ENCODE results near the gene AGT.

The AGT gene

GRCh38 chr1:230699716-230700115 is 14.2 kb downstream of the AGT start:
- TF ChIP-seq SIN3A (IDR thresholded peaks at IDR 0.05; ENCODE audit: borderline replicate concordance, insufficient read depth, low read length) (no peak), REST (IDR thresholded peaks at IDR 0.05; ENCODE audit: insufficient read depth in 1 of 2, low read depth in 2 of 2, low read length in 2 of 2) (no peak), POLR2AphosphoS5 (IDR thresholded peaks at IDR 0.05; ENCODE audit: low read depth, low read length) (no peak), TAF1 (IDR thresholded peaks at IDR 0.05; ENCODE audit: borderline replicate concordance, insufficient read depth, low read length) (no peak), FOXP2 (optimal IDR thresholded peaks at IDR 0.05; ENCODE audit: borderline replicate concordance, extremely low read depth, extremely low read length, insufficient read depth) (no peak)

- no peak for TF ChIP-seq POLR2AphosphoS5 (IDR thresholded peaks at IDR 0.05; ENCODE audit: low read depth, low read length)
- no peak for TF ChIP-seq SIN3A (IDR thresholded peaks at IDR 0.05; ENCODE audit: borderline replicate concordance, insufficient read depth, low read length)
- TF ChIP-seq TAF1 (IDR thresholded peaks at IDR 0.05; ENCODE audit: borderline replicate concordance, insufficient read depth, low read length), result no peak
- TF ChIP-seq FOXP2 (optimal IDR thresholded peaks at IDR 0.05; ENCODE audit: borderline replicate concordance, extremely low read depth, extremely low read length, insufficient read depth), result no peak
- no peak for TF ChIP-seq REST (IDR thresholded peaks at IDR 0.05; ENCODE audit: insufficient read depth in 1 of 2, low read depth in 2 of 2, low read length in 2 of 2)
Observed at GRCh38 chr1:230698130-230698529, 15.8 kb downstream of the AGT start.

GRCh38 chr1:230696722-230697437 is 17.0 kb downstream of the AGT start:
- TF ChIP-seq POLR2AphosphoS5 (IDR thresholded peaks at IDR 0.05; ENCODE audit: low read depth, low read length), result no peak

GRCh38 chr1:230696218-230696617 is 17.7 kb downstream of the AGT start:
- no peak for TF ChIP-seq REST (IDR thresholded peaks at IDR 0.05; ENCODE audit: insufficient read depth in 1 of 2, low read depth in 2 of 2, low read length in 2 of 2)
- no peak for TF ChIP-seq TAF1 (IDR thresholded peaks at IDR 0.05; ENCODE audit: borderline replicate concordance, insufficient read depth, low read length)
- TF ChIP-seq SIN3A (IDR thresholded peaks at IDR 0.05; ENCODE audit: borderline replicate concordance, insufficient read depth, low read length), result no peak
- no peak for TF ChIP-seq POLR2AphosphoS5 (IDR thresholded peaks at IDR 0.05; ENCODE audit: low read depth, low read length)
- no peak for TF ChIP-seq FOXP2 (optimal IDR thresholded peaks at IDR 0.05; ENCODE audit: borderline replicate concordance, extremely low read depth, extremely low read length, insufficient read depth)

GRCh38 chr1:230694991-230695390 is 18.9 kb downstream of the AGT start:
- TF ChIP-seq REST (IDR thresholded peaks at IDR 0.05; ENCODE audit: insufficient read depth in 1 of 2, low read depth in 2 of 2, low read length in 2 of 2) (no peak), FOXP2 (optimal IDR thresholded peaks at IDR 0.05; ENCODE audit: borderline replicate concordance, extremely low read depth, extremely low read length, insufficient read depth) (no peak), TAF1 (IDR thresholded peaks at IDR 0.05; ENCODE audit: borderline replicate concordance, insufficient read depth, low read length) (no peak), SIN3A (IDR thresholded peaks at IDR 0.05; ENCODE audit: borderline replicate concordance, insufficient read depth, low read length) (no peak), POLR2AphosphoS5 (IDR thresholded peaks at IDR 0.05; ENCODE audit: low read depth, low read length) (no peak)
